NCI-H2227 (cell line): ENCODE data around the gene HCRTR1.

Source experiments
- DNase-seq: peaks from one replicate; lab custom pipeline; 2025; ENCODE audit not compliant: unreplicated experiment; lab: John Stamatoyannopoulos, UW

The HCRTR1 gene

DNA sequence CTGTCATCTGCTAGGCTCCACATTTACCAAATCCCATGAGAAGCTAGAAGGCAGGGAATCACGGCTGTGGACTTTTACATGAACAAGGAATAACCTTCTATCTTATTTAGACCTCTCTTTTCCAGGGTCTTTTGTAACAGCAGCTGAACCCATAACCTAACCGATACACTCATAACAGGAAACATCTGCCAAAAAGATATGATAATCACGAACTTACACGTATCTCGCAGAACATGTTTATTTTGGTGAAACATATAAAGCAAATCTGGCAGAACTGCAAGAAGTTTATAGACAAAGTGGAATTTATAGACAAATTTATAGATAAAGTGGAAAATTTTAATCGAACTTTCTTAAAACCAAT lies 20.8 kb upstream of the HCRTR1 start:
- no peak for DNase-seq

DNA sequence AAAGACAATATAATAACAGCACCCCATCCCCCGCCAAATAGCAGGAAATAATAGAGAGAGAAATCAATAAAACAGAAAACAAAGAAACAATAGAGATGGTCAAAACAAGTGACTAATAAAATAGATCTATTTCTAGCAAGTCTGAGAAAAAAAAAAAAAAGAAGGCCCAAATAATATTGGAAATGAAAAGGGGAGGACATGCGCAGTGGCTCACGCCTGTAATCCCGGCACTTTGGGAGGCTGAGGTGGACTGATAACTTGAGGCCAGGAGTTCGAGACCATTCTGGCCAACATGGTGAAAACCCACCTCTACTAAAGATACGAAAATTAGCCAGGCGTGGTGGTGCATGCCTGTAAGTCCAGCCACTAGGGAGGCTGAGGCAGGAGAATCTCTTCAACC lies 18.5 kb upstream of the HCRTR1 start:
- DNase-seq, result no peak

DNA sequence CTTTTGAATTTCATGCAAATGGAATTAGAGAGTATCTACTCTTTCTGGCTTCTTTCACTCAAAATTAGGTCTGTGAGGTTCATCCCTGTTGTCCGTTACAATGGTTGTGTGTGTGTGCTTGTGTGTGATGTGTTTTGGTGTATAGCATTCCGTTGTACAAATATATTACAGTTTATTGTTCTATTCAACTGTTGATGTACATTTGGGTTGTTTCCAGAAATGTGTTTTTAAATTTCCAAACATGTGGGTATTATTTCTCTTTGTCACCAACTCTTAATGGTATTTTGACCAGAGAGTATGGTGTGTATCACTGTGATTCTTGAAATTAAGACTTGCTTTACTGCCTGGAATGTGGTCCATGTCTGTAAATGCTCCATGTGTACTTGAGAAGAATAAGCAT lies 16.8 kb upstream of the HCRTR1 start:
- DNase-seq, result no peak

DNA sequence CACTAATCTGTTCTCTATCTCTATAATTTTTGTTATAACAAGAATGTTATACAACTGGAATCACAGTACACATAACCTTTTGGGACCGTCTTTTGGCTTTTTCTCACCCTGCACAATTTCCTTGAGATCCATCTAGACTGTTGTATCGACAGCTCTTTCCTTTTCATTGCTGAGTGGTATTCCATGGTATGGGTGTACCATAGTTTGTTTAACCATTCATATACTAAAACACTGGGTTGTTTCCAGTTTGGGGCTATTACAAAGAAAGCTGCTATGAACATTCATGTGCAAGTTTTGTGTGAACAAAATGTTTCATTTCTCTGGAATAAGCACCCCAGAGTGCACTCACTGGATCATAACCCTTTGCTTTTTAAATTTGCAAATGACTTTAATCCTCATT lies 15.4 kb upstream of the HCRTR1 start:
- no peak for DNase-seq

DNA sequence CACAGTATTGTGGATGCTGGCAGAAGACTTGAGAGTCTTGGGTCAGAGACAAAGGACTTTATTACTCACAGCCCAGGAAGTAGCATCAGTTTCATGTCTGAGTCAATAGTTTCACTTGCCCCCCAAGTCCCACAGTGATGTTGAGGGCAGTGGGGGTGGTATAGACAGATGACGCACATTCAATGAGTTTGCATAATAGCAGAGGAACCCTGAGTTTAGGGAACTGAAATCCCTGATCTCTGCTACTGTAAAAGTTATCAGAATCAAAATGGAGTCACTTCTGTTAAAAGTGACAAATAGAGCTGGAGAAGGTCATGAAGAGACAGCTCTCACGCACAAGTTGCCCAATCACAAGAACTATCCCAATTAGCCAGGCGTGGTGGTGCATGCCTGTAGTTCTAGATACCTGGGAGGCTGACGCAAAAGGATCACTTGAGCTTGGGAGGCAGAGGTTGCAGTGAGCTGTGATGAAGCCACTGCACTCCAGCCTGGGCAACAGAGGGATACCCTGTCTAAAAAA lies 11.5 kb upstream of the HCRTR1 start:
- DNase-seq, result no peak

DNA sequence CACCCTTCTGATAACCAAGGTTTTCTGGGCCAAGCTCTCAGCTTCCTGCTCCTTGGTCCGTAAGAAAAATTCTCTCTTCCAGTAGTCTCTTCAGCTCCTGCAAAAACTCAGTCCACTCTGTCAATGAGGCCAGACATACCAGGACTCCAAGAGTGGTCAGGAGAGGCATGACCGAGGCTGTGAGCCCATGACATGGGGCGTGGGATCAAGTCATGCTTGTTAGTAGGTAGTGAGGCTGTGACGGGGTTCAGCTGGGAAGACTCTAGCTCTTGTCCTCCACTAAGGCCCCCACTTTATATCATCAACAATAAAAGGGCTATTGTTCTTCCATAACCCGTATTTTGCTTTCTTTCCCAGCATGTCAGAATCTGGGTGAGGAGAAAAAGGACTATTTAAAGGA lies 10.1 kb upstream of the HCRTR1 start:
- no peak for DNase-seq

DNA sequence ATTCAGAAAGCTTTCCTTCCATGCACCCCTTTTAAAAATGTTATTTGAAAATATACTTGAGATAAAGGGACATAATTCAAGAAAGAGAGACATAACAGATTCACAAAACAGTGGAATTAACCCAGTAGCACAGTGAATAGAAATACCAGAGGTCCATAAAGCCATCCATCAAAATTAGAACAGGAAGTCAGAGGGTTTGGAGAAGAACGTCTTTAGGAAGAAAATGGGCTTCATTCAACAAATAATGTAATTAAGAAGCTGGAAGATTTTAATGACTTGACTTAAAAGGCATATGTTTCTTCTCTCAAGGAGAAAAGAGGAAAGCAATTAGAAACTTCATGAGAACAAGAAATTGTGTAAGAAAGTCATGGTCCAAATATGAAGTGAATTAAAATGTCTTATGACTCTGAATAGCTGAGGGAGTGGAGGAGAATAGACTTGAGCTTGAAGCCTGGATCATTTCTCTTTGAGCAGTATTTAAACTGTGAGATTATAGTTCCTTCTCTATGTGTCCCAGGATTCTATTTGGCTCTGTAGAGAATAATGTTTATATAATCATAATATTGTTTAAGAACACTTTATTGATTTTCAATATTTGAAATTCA lies 7.9 kb upstream of the HCRTR1 start:
- no peak for DNase-seq

DNA sequence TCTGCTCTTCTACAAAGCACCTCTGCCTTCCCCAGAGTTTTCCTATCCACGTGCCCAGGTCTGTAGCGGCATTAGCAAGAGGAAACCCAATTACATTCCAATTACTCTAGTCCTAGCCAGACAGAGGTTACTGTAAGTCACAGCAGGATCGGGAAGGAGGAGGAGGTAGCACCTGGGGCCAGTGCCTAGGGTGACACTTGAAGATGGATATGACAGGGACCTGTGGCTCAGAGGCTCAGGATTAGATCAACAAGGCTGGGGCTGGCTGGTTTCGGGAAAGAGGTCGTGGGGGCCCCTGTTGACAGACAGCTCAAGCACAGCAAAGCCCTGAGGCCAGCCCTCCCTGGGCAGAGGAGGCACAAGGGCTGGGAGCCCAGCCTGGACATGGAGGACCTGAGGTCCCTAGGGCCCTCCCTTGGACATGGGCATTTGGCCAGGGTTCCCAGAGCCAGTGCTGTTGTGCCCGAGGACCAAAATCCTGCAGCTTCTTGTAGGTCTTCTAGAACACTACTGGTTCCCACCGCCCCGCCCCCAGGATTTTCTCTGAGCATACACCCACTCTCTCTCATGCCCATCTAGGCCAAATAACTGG lies 3.0 kb upstream of the HCRTR1 start:
- DNase-seq, result peak; percentile 21

DNA sequence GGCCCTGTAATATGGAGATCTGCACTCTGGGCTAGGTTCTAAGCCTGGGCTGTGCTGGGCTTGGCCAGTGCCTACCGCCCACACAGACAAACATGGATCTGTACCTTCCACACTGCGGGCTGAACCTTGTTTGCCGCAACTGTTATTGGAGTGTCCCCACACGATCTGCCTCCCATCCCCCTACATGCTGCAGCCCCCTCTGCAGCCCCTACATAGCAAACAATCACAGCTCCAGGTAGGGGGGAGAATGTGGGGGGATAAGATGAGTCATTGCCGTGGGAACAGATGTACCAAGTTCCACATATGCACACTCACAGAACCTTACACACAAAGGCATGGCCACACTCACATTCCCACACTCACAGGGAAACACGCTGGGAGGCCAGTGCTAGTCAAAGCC lies 2.1 kb upstream of the HCRTR1 start:
- no peak for DNase-seq

DNA sequence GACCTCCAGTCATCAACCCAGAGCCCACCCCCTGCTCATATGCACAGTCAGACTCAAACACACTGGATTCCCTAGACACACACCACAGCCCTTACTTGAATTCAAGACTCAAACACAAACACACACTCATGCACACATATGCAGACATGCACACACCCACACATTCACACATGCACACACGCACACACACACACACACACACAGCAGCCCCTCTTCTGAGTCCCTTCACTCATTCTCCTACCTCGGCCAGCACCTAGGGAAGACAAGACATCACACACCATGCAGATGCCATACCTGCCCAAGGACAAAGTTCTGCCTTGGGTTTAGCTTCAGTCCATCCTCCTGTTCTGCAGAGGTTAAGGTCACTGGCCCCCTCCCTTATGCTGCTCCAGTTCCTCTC lies 1.6 kb upstream of the HCRTR1 start:
- DNase-seq, result no peak

DNA sequence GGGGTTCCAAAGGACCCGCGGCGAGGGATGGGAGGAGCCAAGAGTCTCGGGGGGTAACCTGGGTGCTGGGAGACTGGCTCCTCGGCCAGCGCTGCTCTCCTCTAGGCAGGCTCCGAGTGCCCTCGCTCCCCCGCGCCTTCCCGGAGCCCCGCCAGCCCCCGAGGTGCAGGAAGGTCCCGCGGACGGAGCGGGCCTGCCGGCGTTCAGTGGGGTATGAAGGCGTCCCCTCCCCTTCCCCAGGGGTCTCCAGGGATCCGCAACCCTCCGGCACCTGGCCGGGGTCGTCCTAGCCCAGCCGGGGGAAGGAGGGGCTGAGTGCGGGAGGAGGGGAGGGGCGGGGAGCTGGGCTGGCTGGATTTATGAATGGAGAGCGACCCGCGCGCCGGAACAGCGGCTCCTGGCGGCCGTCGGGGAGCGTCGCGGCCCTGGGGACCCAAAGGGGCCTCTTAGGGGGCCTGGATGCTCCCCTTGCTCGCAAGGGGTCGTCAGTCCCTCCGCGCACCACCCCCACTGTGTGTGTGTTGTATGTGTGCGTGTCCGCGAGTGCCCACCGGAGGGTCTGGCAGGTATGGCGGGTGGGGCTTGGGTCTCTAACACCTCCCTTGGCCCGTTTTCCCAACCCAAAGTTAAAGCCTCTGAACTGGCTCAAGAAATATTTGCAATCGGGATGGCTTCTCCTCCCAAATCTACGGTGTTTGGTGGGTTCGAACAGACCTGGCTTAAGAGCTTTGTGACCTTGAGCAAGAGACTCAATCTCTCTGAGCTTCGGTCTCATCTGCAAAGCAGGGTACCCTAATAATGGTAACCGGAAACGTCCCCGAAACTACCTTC lies 642 bp downstream of the HCRTR1 start:
- DNase-seq, result peak; percentile 83

DNA sequence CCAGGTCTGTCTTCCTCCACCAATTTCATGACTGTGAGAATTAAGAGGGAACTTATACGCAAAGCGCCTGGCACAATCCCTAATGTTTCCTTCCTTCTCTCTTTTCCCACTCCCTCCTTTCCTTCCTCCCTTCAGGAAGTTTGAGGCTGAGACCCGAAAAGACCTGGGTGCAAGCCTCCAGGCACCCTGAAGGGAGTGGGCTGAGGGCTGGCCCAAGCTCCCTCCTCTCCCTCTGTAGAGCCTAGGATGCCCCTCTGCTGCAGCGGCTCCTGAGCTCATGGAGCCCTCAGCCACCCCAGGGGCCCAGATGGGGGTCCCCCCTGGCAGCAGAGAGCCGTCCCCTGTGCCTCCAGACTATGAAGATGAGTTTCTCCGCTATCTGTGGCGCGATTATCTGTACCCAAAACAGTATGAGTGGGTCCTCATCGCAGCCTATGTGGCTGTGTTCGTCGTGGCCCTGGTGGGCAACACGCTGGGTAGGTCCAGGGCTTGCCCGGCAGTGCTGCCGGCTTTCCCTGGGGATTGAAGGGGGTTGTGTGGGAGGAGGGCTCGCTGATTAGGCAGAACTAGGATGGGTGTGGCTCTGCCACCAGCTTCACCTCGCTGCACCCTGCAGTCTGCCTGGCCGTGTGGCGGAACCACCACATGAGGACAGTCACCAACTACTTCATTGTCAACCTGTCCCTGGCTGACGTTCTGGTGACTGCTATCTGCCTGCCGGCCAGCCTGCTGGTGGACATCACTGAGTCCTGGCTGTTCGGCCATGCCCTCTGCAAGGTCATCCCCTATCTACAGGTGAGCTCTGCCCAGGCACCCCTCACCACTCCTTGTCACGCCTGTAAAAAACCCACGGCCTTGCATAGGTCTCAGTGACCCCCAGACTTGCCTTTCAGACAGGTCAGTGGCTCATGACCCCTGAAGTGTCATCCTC lies 1.7 kb downstream of the HCRTR1 start:
- DNase-seq, result no peak

DNA sequence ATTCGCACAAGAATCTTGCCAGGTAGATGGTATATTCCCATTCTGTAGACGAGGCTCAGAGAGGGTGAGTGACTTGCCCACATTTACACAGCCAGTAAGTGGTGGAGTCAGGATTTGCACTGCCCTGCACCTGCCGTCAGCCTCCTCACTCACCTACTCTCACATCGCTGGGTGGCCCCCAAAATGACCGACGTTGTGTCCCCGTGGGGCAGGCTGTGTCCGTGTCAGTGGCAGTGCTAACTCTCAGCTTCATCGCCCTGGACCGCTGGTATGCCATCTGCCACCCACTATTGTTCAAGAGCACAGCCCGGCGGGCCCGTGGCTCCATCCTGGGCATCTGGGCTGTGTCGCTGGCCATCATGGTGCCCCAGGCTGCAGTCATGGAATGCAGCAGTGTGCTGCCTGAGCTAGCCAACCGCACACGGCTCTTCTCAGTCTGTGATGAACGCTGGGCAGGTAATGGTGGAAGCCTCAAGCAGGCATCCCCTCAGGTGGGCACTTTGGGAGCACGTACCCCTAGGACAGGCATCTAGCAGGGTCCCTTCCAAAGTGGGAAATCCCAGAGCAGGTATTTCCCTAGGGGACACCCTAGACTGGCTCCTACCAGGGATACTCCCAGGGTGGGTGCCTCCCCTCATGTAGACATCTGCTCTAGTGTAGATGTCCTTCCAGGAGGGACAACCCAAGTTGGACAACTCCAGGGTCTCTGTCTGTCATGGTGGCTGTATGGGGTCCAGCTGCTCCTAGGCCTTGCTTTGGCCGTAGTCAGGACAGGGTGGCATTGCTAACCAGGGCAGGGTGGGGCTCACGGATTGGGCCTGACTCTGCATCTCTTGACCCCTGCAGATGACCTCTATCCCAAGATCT lies 3.4 kb downstream of the HCRTR1 start:
- DNase-seq, result no peak

DNA sequence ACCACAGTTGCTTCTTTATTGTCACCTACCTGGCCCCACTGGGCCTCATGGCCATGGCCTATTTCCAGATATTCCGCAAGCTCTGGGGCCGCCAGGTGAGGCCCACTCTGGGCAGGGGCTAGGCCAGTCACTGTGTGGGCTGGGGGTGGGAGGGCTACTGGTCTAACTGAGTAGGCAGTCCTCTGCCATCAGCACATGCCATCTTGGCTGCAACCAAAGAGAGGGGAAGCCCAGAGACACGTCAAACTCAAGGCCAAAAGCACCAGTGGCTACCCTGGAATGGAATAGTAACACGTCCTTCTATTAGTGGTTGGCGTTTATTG lies 4.0 kb downstream of the HCRTR1 start:
- DNase-seq, result no peak

DNA sequence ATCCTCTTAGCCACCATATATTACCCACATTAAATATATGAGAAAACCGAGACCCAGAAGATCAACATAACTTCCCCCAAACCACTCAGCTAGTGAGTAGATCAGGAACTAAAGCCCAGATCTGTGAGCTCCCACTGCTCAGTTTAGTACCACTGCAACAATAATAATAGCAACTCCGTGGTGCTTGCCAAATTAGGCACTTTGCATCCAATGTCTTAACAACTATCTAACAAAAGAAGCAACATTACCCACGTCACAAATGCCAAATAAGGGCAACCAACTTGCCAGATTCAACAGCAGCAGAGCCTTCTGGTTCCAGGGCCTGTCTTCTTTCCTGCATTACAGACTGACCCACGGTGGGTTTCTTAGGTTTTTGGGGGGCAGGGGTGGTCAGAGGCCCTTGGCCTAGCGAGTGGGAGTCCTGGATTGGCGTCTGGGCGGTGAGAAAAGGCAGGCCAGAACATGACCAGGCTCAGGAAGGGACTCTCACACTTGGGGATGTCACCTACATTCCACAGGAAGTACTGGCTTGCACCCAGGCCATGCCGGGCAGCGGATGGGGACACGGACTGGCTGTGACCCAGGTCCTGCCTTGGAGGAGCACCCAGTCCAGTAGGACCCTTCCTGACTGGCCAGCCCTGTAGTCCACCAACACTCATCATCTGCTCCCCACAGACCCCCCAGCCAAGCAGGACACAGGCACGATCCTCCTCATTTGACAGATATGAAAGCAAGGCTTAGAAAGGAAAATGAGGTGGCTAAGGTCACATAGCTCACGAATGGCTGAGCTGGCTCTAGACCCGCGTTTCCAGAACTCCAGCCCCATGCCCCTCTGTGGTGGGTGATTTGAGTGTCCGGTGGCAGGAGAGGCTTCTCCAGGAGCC lies 4.6 kb downstream of the HCRTR1 start:
- DNase-seq, result no peak

DNA sequence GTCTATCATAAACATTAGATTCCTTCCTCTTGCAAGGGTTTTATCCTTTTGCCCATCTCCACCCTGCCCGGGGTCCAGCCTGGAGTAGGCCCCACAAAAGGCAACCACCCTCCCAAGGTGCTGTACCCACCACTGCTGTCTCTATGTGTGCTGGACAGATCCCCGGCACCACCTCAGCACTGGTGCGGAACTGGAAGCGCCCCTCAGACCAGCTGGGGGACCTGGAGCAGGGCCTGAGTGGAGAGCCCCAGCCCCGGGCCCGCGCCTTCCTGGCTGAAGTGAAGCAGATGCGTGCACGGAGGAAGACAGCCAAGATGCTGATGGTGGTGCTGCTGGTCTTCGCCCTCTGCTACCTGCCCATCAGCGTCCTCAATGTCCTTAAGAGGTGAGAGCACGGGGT lies 5.9 kb downstream of the HCRTR1 start:
- DNase-seq, result no peak

DNA sequence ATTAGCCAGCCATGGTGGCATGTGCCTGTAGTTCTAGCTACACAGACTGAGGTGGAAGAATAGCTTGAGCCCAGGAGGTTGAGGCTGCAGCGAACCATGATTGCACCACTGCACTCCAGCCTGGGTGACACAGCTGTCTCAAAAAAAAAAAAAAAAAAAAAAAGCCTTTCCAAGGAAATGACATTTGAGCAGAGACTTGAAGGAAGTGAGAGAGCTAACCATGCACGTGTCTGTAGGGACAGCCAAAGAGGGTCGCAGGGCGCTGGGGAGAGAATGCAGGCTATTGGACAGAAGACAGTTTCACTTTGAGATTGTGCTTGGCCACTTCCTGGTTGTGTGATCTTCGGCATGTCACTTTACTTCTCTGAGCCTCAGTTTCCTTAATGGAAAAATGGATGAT lies 6.8 kb downstream of the HCRTR1 start:
- DNase-seq, result no peak

DNA sequence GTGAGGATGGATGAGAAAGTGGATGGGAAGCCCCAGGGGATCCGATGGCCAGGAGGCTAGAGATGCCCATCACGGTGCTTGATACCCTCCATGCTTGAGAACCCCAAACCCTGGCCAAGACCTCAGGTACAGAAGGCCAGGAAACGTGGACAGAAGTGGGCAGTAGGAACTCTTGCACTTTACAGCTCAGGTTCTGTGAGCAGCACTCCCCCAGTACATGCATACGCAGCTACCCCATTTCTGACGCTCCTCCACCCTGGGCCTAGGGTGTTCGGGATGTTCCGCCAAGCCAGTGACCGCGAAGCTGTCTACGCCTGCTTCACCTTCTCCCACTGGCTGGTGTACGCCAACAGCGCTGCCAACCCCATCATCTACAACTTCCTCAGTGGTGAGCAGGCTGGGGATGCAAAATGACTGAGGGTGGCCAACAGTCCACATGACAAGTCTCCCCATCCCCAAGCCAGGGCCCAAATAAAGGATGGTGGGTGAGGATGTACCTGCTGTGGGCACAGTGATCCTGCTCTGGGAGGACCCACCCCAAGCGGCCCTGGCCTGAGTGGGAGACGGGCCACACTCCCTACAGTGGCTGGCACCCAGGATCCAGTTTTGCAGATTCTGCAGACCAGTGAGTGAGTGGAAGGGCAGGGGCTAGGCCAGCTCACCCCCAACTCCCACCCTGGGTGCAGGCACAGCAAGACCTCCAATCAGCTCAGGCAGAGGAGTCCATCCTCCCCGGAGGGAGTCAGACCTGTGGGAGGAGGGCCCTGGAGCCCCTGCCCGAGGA lies 7.4 kb downstream of the HCRTR1 start:
- DNase-seq, result no peak
